A549 (cell line): ENCODE measurements around the gene CLSTN2. TPM values are rescaled to one million over a fixed set of nuclear protein-coding genes. Genes with fewer than 3 reads are reported as not detected.

ENCODE experiments used
- ATAC-seq, 2 experiments: fragments of 200-7000 bp in 1 of 2; fragments of >200 bp in 1 of 2; cut with Nextera tagmentation in 1 of 2; cut with Tn5 transposase in 1 of 2; 3 replicates each; pipeline versions ENCODE4 v1.8.0 to v1.9.1; 2018 to 2020; ENCODE audit warnings: mild to moderate bottlenecking in 1 of 2, moderate library complexity in 1 of 2
- CTCF ChIA-PET: fragments of 300-600 bp; sonication (Branson Sonifier 250); formaldehyde crosslinking; extraction: SDS; loops from one replicate; lab custom pipeline; 2021; ENCODE audit warnings: antibody characterized with exemption, inconsistent platforms; lab: Yijun Ruan, JAX
- POLR2A ChIA-PET: fragments of 350-600 bp; formaldehyde crosslinking; extraction: SDS; loops from one replicate; lab custom pipeline; 2021; ENCODE audit warnings: antibody characterized with exemption, inconsistent platforms; lab: Yijun Ruan, JAX
- DNase-seq, 2 experiments: peaks; one replicate each; pipeline versions ENCODE4 v3.0.0 to v3.0.0-alpha.2; 2011 to 2016; ENCODE audit warnings: low read depth in 1 of 2, low spot score in 1 of 2
- FAIRE-seq: peaks from 2 replicates; lab custom pipeline; 2011; peaks lifted over from hg19 to GRCh38; lab: Jason Lieb, UNC
- H3K27ac ChIP-seq, 2 experiments: fragments of >200 bp; sonication (Bioruptor Twin); formaldehyde crosslinking; 3 replicates each; pipeline ENCODE4 v1.5.1; 2016 to 2017
- H3K4me1 ChIP-seq: fragments of >200 bp; sonication (Bioruptor Twin); formaldehyde crosslinking; 3 replicates; pipeline ENCODE4 v1.6.1; 2016
- H3K4me2 ChIP-seq: fragments of >200 bp; sonication (Bioruptor Twin); formaldehyde crosslinking; 3 replicates; pipeline ENCODE4 v1.6.1; 2016
- H3K4me3 ChIP-seq: fragments of >200 bp; sonication (Bioruptor Twin); formaldehyde crosslinking; 3 replicates; pipeline ENCODE4 v1.5.1; 2016
- H3K9me3 ChIP-seq: fragments of >200 bp; sonication (Bioruptor Twin); formaldehyde crosslinking; 3 replicates; pipeline ENCODE4 v1.6.1; 2016
- CBX2 ChIP-seq: fragments of 200-600 bp; sonication (generic); IDR thresholded peaks from 2 replicates; pipeline ENCODE4 v1.6.1; 2016; ENCODE audit warnings: low read depth, mild to moderate bottlenecking, borderline replicate concordance
- CBX8 ChIP-seq: fragments of 200-600 bp; sonication (generic); IDR thresholded peaks from 2 replicates; pipeline ENCODE4 v1.6.1; 2016
- E2F6 ChIP-seq: IDR thresholded peaks from 2 replicates; pipeline ENCODE4 v1.6.1; 2012; ENCODE audit warnings: low read depth, borderline replicate concordance
- EHMT2 ChIP-seq: fragments of 200-600 bp; sonication (generic); IDR thresholded peaks from 2 replicates; pipeline ENCODE4 v1.6.1; 2016; ENCODE audit warnings: antibody characterized with exemption, low read depth, mild to moderate bottlenecking, moderate library complexity
- EP300 ChIP-seq, 2 experiments: fragments of >200 bp; sonication (Bioruptor Twin); formaldehyde crosslinking; IDR thresholded peaks; 2 replicates in 1 of 2; 3 replicates in 1 of 2; pipeline ENCODE4 v1.6.1; 2016 to 2017
- FOXS1 ChIP-seq: fragments of 250-450 bp; sonication (Bioruptor Pico); IDR thresholded peaks from 2 replicates; pipeline ENCODE4 v1.5.0; 2020; ENCODE audit warnings: mild to moderate bottlenecking, moderate library complexity
- GATA3 ChIP-seq: IDR thresholded peaks from 2 replicates; pipeline ENCODE4 v1.6.1; 2012; ENCODE audit warnings: borderline replicate concordance
- HOXB13 ChIP-seq: fragments of 250-450 bp; sonication (Bioruptor Pico); IDR thresholded peaks from 2 replicates; pipeline ENCODE4 v1.5.0; 2020; ENCODE audit warnings: low read depth, mild to moderate bottlenecking, moderate library complexity
- MAFK ChIP-seq: fragments of 450-650 bp; IDR thresholded peaks from 2 replicates; pipeline ENCODE4 v1.6.1; 2014; ENCODE audit not compliant: partially characterized antibody
- MAZ ChIP-seq: fragments of 150-350 bp; IDR thresholded peaks from 2 replicates; pipeline ENCODE4 v1.6.1; 2014; ENCODE audit warnings: antibody characterized with exemption, low read depth, low read length, borderline replicate concordance
- MYC ChIP-seq: IDR thresholded peaks from 2 replicates; pipeline ENCODE4 v1.6.1; 2012; ENCODE audit warnings: mild to moderate bottlenecking, inconsistent platforms, low read length, improper control_type of control experiment, borderline replicate concordance
- NFE2L2 ChIP-seq: fragments of 150-350 bp; conservative IDR thresholded peaks from 2 replicates; pipeline ENCODE4 v1.6.1; 2014; ENCODE audit warnings: low read length
- PHF8 ChIP-seq: fragments of 200-600 bp; sonication (generic); IDR thresholded peaks from 2 replicates; pipeline ENCODE4 v1.6.1; 2016; ENCODE audit warnings: low read depth, mild to moderate bottlenecking, antibody characterized with exemption, moderate library complexity, borderline replicate concordance
- POLR2AphosphoS2 ChIP-seq: conservative IDR thresholded peaks from 2 replicates; pipeline ENCODE4 v1.6.1; 2012; ENCODE audit warnings: low read length, improper control_type of control experiment, inconsistent platforms
- RCOR1 ChIP-seq: fragments of 150-350 bp; IDR thresholded peaks from 2 replicates; pipeline ENCODE4 v1.6.1; 2014; ENCODE audit warnings: antibody characterized with exemption, low read length, low read depth
- TFCP2L1 ChIP-seq: fragments of 250-450 bp; sonication (Bioruptor Pico); IDR thresholded peaks from 2 replicates; pipeline ENCODE4 v1.5.0; 2021; ENCODE audit warnings: mild to moderate bottlenecking
- TP53 ChIP-seq: fragments of 250-450 bp; sonication (Bioruptor Pico); IDR thresholded peaks from 2 replicates; pipeline ENCODE4 v1.5.0; 2021; ENCODE audit warnings: mild to moderate bottlenecking, moderate library complexity
- ZFP36 ChIP-seq: fragments of 450-650 bp; IDR thresholded peaks from 2 replicates; pipeline ENCODE4 v1.6.1; 2014; ENCODE audit warnings: borderline replicate concordance; ENCODE audit not compliant: partially characterized antibody
- ZNF302 ChIP-seq: fragments of 250-450 bp; sonication (Bioruptor Pico); IDR thresholded peaks from 2 replicates; pipeline ENCODE4 v1.9.0; 2021; ENCODE audit warnings: inconsistent platforms, mild to moderate bottlenecking, moderate library complexity
- ZSCAN20 ChIP-seq: fragments of 250-450 bp; sonication (Bioruptor Pico); IDR thresholded peaks from 2 replicates; pipeline ENCODE4 v1.8.0; 2022; ENCODE audit warnings: mild to moderate bottlenecking, moderate library complexity
- WGBS: methylation state at CpG from one replicate; pipeline ENCODE4 v1.1.6; 2017; ENCODE audit errors: missing lambda C conversion rate; 5-methylcytosine and 5-hydroxymethylcytosine counted together
- polyA plus RNA-seq, 4 experiments: library from polyadenylated mRNA; depleted of rRNA in 3 of 4; stranded (reverse); fragments of >200 nt; fragmentation: RNase III in 1 of 4; extraction: RNeasy Plus Mini Kit Qiagen cat#74134 plus additional on column Dnase treatment in 1 of 4; gene quantifications; 2 replicates in 3 of 4; 3 replicates in 1 of 4; pipeline ENCODE4 v1.2.3, GENCODE V29; 2011 to 2017
- TF ChIP-seq, protein P1 (sequence below): IDR thresholded peaks from 2 replicates; pipeline ENCODE4 v1.6.1; 2012
- TF ChIP-seq, protein P2 (sequence below): IDR thresholded peaks from 2 replicates; pipeline ENCODE4 v1.6.1; 2012

Gene CLSTN2
- polyA plus RNA-seq, 2 of the 4 experiments (the other 2 are of a cell fraction), result 0.03 to 0.04 TPM

GRCh38 chr3:140447136-140447535 lies 512.2 kb downstream of the CLSTN2 start:
- WGBS, result 60% methylated on average over 6 of the region's 6 CpGs
- CTCF ChIA-PET, result no interaction called here

GRCh38 chr3:140448001-140448400 lies 513.0 kb downstream of the CLSTN2 start:
- Histone ChIP-seq H3K9me3 (no peaks in the 10 kb centered on the region), H3K4me2 (no peak overlapping the region), H3K4me3 (no peak overlapping the region), H3K27ac (no peak overlapping the region), H3K4me1 (no peaks in the 10 kb centered on the region)
- ChIA-PET CTCF (no interaction called here), POLR2A (no interaction called here)
- no peak for ATAC-seq
- 39% methylated on average over 3 of the region's 3 CpGs for WGBS
- DNase-seq, result no peak
- FAIRE-seq, result no peak
- no peak for TF ChIP-seq ZSCAN20 (CRISPR knock-in tag)

More at GRCh38 chr3:140447136-140447535, 512.2 kb downstream of the CLSTN2 start:
- H3K9me3 ChIP-seq, result no peaks in the 10 kb centered on the region
- no peaks in the 10 kb centered on the region for H3K4me1 ChIP-seq
- DNase-seq (no peak), ATAC-seq (no peak), FAIRE-seq (no peak)
- H3K4me3 ChIP-seq, result no peak overlapping the region
- no peak overlapping the region for H3K4me2 ChIP-seq
- TF ChIP-seq CBX2 (no peak), EHMT2 (no peak), CBX8 (no peak), GATA3 (no peak), NFE2L2 (no peak), MAFK (no peak), RCOR1 (no peak), TFCP2L1 (no peak)
- TF ChIP-seq, protein P1, sequence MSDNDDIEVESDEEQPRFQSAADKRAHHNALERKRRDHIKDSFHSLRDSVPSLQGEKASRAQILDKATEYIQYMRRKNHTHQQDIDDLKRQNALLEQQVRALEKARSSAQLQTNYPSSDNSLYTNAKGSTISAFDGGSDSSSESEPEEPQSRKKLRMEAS, result no peak
- POLR2A ChIA-PET, result no interaction called here
- H3K27ac ChIP-seq, result no peak overlapping the region

- ATAC-seq, result no peak
- no peak overlapping the region for H3K4me2 ChIP-seq
- FAIRE-seq, result no peak
- no peaks in the 10 kb centered on the region for H3K9me3 ChIP-seq
- no peak overlapping the region for H3K27ac ChIP-seq
- DNase-seq, result no peak
- ChIA-PET POLR2A (no interaction called here), CTCF (interaction anchor here (0.6 to 1.5 kb wide), 3 partner anchors 11 to 414 kb away, joined by 3 to 4 read pairs (median 3); no protein-coding TSS in a partner anchor)
- H3K4me3 ChIP-seq, result no peak overlapping the region
- TF ChIP-seq RCOR1 (no peak), POLR2AphosphoS2 (no peak), ZNF302 (no peak), ZFP36 (no peak), EP300 (IDR thresholded peaks at IDR 0.05) (no peak), TP53 (no peak), NFE2L2 (no peak), MAZ (no peak), PHF8 (no peak), FOXS1 (CRISPR knock-in tag) (no peak), MYC (no peak), EHMT2 (no peak), HOXB13 (CRISPR knock-in tag) (no peak), CBX8 (no peak), E2F6 (no peak)
- TF ChIP-seq, protein P2, sequence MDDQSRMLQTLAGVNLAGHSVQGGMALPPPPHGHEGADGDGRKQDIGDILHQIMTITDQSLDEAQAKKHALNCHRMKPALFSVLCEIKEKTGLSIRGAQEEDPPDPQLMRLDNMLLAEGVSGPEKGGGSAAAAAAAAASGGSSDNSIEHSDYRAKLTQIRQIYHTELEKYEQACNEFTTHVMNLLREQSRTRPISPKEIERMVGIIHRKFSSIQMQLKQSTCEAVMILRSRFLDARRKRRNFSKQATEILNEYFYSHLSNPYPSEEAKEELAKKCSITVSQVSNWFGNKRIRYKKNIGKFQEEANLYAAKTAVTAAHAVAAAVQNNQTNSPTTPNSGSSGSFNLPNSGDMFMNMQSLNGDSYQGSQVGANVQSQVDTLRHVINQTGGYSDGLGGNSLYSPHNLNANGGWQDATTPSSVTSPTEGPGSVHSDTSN, result no peak
- 71% methylated on average over 5 of the region's 5 CpGs for WGBS
- no peaks in the 10 kb centered on the region for H3K4me1 ChIP-seq
Observed at GRCh38 chr3:140449413-140450256, 514.6 kb downstream of the CLSTN2 start.
